TTC549 (cell line): Measurements from ENCODE around the gene FAM229A.

Experiments
- FAIRE-seq: peaks from 2 replicates; lab custom pipeline; 2012; peaks lifted over from hg19 to GRCh38; lab: Jason Lieb, UNC

FAM229A gene

GRCh38 chr1:32329931-32330466 lies 32.3 kb downstream of the FAM229A start:
- no peak for FAIRE-seq

GRCh38 chr1:32327204-32327603 lies 35.1 kb downstream of the FAM229A start:
- no peak for FAIRE-seq

DNA sequence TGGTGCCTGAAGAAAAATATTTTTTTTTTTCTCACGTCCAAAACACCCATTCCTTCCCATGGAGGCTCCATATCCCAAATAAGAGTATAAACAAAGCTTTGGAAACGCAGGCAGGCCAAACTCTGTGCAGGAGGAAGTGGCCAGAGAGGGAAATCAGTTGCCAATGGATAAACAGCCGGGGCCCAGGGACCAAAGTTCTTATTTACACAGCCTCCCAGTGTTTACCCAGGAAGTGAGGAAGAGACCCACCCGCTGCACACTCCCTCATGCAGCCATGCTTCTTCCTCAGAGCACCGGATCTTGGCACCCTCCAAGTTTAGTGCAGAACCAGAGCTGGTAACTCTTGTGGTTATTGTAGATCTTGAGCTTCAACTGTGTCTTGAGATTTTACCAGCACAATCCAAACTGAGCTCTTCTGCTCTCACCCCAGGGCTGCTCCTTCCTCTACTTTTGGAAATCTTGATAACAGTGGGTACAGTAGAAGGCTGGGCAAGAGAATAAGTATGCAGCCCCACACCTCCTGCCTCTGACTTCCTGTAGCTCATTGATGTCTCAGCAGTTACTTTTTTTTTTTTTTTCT lies 40.5 kb downstream of the FAM229A start:
- FAIRE-seq = no peak

DNA sequence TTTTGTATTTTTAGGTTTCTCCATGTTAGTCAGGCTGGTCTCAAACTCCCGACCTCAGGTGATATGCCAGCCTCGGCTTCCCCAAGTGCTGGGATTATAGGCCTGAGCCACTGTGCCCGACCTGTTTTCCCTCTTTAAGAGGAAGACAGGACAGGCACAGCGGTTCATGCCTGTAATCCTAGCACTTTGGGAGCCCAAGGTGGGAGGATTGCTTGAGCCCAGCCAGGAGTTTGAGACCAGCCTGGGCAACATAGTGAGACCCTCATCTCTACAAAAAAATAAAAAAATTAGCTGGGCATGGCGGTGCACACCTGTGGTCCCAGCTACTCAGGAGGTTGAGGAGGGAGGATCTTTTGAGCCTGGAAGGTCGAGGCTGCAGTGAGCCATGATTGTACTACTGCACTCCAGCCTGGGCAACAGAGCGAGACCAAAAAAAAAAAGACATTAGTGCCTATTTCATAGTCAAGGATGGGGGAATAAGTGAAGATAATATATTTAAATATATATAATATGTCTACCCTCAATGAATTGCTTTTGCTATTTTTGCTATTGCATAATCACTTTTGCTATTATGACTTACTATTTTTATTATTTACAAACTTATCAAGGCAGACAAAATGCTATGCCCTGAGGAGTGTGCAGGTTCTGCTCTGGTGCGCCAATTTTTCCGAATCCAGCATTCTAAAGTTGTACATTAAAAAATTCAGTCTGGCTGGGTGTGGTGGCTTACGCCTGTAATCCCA lies 44.0 kb downstream of the FAM229A start:
- FAIRE-seq = no peak

DNA sequence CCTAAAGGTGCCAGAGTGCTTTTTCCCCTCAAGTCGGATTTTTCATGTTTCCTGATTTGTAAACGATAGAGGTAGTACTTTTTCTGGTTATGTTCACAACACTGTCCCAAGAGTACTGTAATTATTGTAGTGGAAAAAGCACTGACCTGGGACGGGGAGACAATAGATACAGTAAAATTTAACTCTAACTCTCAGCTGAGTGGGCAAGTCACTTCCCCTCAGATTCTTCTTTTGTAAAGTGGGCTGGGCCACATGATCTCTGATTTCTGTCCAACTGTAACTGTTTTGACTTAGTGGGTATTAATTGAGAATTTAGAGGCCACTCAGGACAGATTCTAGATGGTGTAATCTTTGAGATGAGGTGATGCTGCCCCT lies 45.4 kb downstream of the FAM229A start:
- no peak for FAIRE-seq

- FAIRE-seq = no peak
These were observed 50.4 kb downstream of the FAM229A start for GRCh38 chr1:32311709-32312393.
